ENCODE measurements around the gene LETM1.
A peak's percentile ranks its signal among the peaks of the same experiment; 100 is the strongest.

DNA sequence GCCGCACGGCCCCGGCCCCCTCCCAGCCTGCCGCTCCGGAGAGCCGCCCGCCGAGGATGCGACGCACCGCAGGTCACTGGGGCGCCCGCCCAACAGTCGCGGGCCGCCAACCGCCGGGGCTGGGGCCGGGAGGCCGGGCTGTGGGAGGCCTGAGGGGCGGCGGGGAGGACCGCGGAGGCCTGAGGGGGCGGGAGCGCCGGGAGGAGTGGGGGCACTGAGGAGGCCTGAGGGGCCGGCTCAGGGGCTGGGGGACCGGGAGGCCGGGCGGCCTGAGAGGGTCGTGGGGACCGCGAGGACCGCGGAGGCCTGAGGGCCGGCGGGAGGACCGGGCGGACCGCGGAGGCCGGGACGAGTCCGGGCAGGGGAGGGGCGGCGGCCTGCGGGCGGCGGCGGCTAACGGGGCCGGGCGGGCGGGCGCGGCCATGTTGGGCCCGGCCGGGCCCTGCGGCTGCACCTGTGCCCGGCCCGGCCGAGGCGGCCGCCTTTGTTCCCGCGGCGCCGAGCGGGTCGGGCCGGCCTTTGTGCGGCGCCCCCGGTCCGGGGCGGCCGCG is 15.6 kb upstream of the LETM1 start:
- TF ChIP-seq CTCF (IDR thresholded peaks at IDR 0.05 in 8 of 11, conservative IDR thresholded peaks at IDR 0.05 in 3 of 11) (no peak), POLR2AphosphoS5 (IDR thresholded peaks at IDR 0.05) (peak in 1 of 3 donors; percentile 3)
